ENCODE results near the gene SLC6A5.

DNA sequence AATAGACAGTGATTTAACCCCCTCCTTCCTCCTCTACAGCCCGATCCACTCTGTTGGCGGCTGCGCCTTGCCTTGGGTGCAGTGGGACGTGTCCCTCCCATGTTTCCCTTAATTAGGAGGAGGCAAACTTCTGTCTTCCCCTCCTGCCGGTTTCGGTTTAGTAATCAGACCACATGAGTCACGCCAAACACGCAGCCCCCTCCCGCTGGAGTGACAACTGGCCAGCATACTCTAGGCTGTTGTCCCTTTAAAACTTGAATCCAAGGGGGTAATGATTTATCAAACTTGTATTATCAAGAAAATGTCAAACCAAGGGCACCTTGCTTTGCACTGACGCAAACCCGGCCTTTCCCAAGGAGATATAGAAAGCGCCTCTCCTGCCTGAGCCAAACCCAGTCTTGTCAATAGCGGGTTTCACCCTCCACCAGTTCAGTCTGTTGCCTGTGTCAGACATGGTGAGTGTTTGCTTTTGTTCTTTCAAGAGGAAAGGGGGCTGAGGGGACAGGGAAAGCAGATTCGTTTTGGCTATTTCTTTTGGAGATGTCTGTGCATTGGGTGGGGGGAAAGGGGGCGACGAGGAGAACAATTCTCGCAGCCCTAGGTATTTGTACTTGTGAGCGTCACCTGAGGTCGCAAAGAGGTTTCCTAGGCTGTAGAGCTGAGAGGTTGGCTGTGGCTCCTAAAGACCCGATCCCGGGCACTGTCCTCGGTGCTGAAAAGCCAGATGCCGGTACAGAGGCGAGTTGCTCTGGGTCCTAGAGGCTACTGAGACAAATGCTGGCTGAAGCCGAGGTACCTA is at the start of gene SLC6A5:
- TF ChIP-seq, protein P1, sequence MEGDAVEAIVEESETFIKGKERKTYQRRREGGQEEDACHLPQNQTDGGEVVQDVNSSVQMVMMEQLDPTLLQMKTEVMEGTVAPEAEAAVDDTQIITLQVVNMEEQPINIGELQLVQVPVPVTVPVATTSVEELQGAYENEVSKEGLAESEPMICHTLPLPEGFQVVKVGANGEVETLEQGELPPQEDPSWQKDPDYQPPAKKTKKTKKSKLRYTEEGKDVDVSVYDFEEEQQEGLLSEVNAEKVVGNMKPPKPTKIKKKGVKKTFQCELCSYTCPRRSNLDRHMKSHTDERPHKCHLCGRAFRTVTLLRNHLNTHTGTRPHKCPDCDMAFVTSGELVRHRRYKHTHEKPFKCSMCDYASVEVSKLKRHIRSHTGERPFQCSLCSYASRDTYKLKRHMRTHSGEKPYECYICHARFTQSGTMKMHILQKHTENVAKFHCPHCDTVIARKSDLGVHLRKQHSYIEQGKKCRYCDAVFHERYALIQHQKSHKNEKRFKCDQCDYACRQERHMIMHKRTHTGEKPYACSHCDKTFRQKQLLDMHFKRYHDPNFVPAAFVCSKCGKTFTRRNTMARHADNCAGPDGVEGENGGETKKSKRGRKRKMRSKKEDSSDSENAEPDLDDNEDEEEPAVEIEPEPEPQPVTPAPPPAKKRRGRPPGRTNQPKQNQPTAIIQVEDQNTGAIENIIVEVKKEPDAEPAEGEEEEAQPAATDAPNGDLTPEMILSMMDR (IDR thresholded peaks at IDR 0.05; ENCODE audit: low read depth, low read length): no peak
- no peak for TF ChIP-seq EZH2phosphoT487 (IDR thresholded peaks at IDR 0.05; ENCODE audit: low read depth)

Measured in OCI-LY3 (cell line).